ENCODE data around the gene RTKN.

Gene RTKN

DNA sequence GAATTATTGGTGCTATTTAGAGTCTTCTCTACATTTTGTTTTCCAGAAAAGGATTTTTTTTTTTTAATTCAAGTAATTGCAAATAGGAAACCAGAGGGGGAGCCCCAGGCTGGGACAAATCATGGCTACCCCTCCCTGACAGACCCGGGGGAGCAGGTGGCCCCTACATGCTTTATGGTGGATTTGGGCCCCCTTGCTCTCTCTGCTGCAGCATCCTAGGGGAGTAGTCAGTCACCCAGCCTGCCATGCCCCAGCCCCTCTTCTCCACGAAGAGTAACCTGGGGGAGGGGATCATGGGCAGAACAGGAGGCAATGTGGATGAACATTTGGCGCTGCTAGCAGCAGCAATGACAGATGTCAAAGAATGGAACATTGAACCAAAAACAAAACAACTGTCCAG is 25.0 kb downstream of the RTKN start:
- DNase-seq, result no peak

- DNase-seq, result peak; percentile 16
Observed at GRCh38 chr2:74415762-74416395, 25.9 kb downstream of the RTKN start.

- peak; percentile 23 for DNase-seq
Observed at GRCh38 chr2:74414881-74415761, 26.6 kb downstream of the RTKN start.

DNA sequence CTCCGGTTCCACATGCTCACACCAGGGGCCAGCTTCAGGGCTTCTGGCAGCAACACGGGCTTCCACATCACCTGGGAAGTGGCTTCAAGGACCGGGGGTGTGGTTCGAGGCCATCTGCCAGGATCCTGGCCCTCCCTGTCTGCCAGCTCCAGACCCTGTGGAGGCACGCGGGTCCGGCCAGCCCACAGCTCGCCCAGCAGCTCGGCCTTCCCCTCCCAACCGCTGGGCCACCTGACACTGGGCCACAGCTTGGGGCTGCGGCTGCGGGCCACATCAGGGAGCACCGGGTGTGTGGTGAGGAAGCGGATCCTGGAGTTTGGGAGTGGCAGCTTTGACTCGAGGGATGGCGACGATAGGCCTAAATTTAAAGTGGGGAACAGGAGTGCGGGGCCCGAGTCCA is 27.3 kb downstream of the RTKN start:
- DNase-seq, result no peak

- no peak for DNase-seq
Observed at GRCh38 chr2:74413001-74413698, 28.6 kb downstream of the RTKN start.

DNA sequence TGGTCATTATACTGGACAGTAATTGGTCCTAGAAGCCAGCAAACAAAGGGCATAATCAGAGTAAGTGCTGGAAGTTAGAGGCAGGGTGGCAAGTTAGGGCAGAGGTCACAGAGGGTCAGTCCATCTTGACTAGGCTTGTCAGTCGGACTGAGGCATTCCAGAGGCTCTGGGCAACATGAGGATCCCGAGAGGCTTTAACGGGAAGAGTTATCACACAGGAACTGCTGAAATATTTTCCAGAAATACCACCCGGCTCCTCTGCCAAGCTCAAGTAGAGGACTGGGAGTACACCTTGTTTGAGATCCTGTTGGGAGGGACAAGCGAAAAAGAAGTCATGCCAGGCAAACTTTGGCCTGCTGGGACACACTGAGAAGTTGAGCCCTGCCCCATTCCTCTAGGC is 34.1 kb downstream of the RTKN start:
- no peak for DNase-seq

DNA sequence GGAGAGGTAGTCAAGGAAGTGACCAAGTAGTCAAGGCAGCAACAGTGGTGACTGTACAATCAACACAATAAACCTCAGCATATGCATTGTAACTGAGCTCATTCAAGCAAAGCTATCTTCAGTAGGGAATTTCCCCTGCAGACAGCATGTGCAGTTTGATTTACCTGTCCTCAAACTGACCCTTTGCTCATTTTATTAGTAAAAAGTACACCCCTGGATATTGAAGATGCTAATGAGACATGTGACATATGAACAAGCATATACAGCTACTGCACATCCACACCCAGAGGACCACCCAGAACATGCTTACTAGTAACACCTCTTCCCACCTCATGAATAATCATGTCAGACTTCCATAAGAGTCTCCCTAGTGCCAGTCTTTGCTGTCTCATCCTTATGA is 35.7 kb downstream of the RTKN start:
- no peak for DNase-seq

GRCh38 chr2:74401891-74402290 is 39.8 kb downstream of the RTKN start:
- DNase-seq, result no peak

DNA sequence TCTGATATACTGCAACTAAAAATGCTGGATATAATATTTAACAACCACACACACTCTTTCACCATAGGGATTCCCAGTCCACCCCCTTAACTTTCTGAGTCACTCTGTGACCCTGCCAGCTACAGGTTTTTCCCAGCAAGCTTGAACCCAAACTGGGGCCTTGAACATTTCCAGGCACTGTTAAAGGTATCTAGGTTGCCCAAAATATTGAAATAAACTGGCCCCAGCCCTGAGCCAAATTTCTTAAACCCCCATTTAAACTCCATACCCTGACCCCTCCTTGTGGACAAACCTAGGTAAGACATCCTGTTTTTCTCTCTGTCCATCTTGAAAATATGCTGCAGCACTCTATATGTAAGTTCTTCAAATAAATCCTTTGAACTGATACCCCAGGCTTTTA is 42.0 kb downstream of the RTKN start:
- DNase-seq, result no peak

DNA sequence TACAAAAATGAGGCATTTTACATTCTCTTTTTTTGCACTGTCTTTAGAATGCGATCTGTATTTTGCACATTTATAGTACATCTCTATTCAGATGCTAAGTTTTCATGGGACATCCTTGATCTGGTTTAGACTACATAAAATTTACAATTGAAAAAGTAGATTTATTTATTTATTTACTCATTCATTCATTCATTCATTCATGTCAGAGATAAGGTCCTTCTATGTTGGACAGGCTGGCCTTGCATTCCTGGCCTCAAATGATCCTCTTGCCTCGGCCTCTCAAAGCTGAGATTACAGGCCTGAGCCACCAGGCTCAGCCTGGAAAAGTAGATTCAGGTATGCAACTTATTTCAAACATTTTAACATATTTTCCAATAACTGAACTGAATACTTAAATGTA is 45.6 kb downstream of the RTKN start:
- no peak for DNase-seq

DNA sequence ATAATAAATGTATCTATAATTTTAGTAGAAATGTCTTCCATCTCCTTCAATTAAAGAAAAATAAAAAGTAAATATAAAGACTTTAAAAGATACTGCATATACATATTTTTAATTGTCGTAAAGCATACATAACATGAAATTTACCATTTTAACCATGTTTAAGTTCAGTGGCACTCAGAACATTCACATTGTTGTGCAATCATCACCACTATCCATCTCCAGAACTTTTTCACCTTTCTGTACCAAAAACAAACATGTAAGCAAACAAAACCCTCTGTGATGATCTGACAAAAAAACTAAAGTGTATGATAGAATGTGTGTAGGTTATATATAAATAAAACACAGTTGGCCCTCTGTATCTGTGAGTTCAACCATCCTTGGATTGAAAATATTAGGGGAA is 48.2 kb downstream of the RTKN start:
- no peak for DNase-seq

DNA sequence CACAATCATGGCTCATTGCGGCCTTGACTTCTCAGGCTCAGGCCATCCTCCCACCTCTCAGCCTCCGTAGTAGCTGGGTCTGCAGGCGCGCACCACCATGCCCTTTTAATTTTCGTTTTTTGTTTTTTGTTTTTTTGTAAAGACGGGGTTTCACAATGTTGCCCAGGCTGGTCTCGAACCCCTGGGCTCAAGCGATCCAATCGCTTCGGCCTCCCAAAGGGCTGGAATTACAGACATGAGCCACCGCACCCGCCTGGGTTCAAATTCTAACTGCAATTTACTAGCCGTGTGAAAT is 49.3 kb downstream of the RTKN start:
- DNase-seq, result no peak

- peak; percentile 96 for DNase-seq
Observed at GRCh38 chr2:74391580-74392448, 49.9 kb downstream of the RTKN start.

DNA sequence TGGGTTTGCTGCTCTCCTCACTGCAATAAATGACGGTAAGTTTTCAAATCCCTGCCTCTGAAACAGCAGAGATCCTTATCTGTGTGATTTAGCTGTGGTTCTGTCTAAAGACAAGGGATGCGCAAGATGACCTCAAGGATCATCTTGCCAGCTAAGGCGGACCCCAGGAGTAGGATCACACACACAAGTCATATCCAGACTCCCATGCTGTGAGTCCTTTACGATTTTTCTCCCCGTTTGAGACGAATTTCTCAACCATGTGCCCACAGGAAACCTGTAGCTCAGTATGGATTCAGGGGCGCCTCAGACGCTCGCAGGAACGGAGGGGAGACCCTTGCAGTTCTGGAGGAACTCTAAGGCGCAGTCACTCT is 50.5 kb downstream of the RTKN start:
- no peak for DNase-seq

GRCh38 chr2:74390606-74391005 is 51.1 kb downstream of the RTKN start:
- no peak for DNase-seq

- DNase-seq, result no peak
Observed at GRCh38 chr2:74387346-74387745, 54.4 kb downstream of the RTKN start.

- DNase-seq, result no peak
Observed at GRCh38 chr2:74385396-74385795, 56.3 kb downstream of the RTKN start.

- no peak for DNase-seq
Observed at GRCh38 chr2:74384051-74384450, 57.7 kb downstream of the RTKN start.

GRCh38 chr2:74383254-74383653 is 58.5 kb downstream of the RTKN start:
- DNase-seq, result no peak

- no peak for DNase-seq
Observed at GRCh38 chr2:74381751-74382150, 60.0 kb downstream of the RTKN start.

- DNase-seq, result peak; percentile 28
Observed at GRCh38 chr2:74379851-74380789, 61.6 kb downstream of the RTKN start, which contains the start of gene DCTN1. Gene DCTN1, minus strand, starts transcription at chr2:74380311. Its CDS starts 274 bp downstream, at chr2:74380037.

GRCh38 chr2:74378007-74378406 is 63.7 kb downstream of the RTKN start:
- no peak for DNase-seq
